T-helper 17 cell (primary cell): ENCODE data around the gene HNRNPD. TPM values are rescaled to one million over a fixed set of nuclear protein-coding genes. Genes with fewer than 3 reads are reported as not detected.
"Not testable (repeated sequence)": the region's sequence is repeated elsewhere in the genome, so short reads cannot be mapped to it uniquely, and the experiment has no call there.

Source experiments
- ATAC-seq: fragments of 150-1000 bp; cut with Tn5 transposase; 2 replicates; pipeline ENCODE4 v1.10.0; 2021; ENCODE audit warnings: mild to moderate bottlenecking, moderate library complexity
- DNase-seq, 3 donors: peaks; one replicate each; pipeline versions ENCODE4 v3.0.0 to v3.0.0-alpha.2; 2020 to 2021
- H3K9me3 ChIP-seq: one replicate; pipeline ENCODE4 v1.7.0; 2013; ENCODE audit warnings: low read length, mild to moderate bottlenecking; ENCODE audit not compliant: control insufficient read depth, poor library complexity, severe bottlenecking
- H3K27ac Mint-ChIP-seq: one replicate; pipeline ENCODE4 v1.8.0; 2022; ENCODE audit warnings: mild to moderate bottlenecking, moderate library complexity, mixed read lengths
- H3K27me3 Mint-ChIP-seq: one replicate; pipeline ENCODE4 v1.8.0; 2022; ENCODE audit warnings: mixed read lengths
- H3K36me3 Mint-ChIP-seq: one replicate; pipeline ENCODE4 v1.8.0; 2022; ENCODE audit warnings: low read depth, mixed read lengths
- H3K4me1 Mint-ChIP-seq: one replicate; pipeline ENCODE4 v1.8.0; 2022; ENCODE audit warnings: mild to moderate bottlenecking, mixed read lengths
- H3K4me3 Mint-ChIP-seq: one replicate; pipeline ENCODE4 v1.8.0; 2022; ENCODE audit warnings: mild to moderate bottlenecking, moderate library complexity, mixed read lengths
- total RNA-seq, 4 donors: library from RNA in 2 of 4; stranded (reverse) in 2 of 4; gene quantifications; one replicate each; pipeline ENCODE4 v1.2.3 and lab custom pipeline; 2022 to 2026

Gene HNRNPD
- total RNA-seq, 2 donors from 2014 or later, result 212 to 226 TPM

GRCh38 chr4:82303063-82303462 lies 70.7 kb downstream of the HNRNPD start:
- ATAC-seq, DNase-seq, H3K4me3 Mint-ChIP-seq, H3K9me3 ChIP-seq, H3K27ac Mint-ChIP-seq, H3K4me1 Mint-ChIP-seq, H3K36me3 Mint-ChIP-seq: not testable (repeated sequence)
- H3K27me3 Mint-ChIP-seq, result peaks cover 18% of the 10 kb centered on the region

Other genes starting within 250 kb of the HNRNPD start
- 100 to 1,000 TPM; 339 to 360 TPM for gene HNRNPDL, start 56.5 kb upstream of the HNRNPD start, total RNA-seq
- 10 to 100 TPM; 18.3 to 22.4 TPM for gene ENOPH1, start 56.6 kb upstream of the HNRNPD start, total RNA-seq
- gene TMEM150C, start 188.0 kb upstream of the HNRNPD start, total RNA-seq, result under 1 TPM; 0.15 to 0.37 TPM